Activated T-helper 2 cell treated with anti-CD3 and anti-CD28 coated beads, Interferon-gamma antibody, Interleukin-2, Interleukin-4, amounts not matched to agents 10 μg/mL and 5 μg/mL and 100 μg/mL, durations not matched to agents 14 hours and 24 hours and 36 hours (primary cell): Measurements from ENCODE around the gene MMP25. TPM values are rescaled to one million over a fixed set of nuclear protein-coding genes. Genes with fewer than 3 reads are reported as not detected.
"Not testable (repeated sequence)": the region's sequence is repeated elsewhere in the genome, so short reads cannot be mapped to it uniquely, and the experiment has no call there.

ENCODE experiments used
- DNase-seq: peaks from one replicate; pipeline ENCODE4 v3.0.0; 2021; ENCODE audit warnings: low spot score
- H3K27ac Mint-ChIP-seq: one replicate; pipeline ENCODE4 v1.8.0; 2021; ENCODE audit warnings: mixed read lengths
- H3K27me3 Mint-ChIP-seq: one replicate; pipeline ENCODE4 v1.8.0; 2021; ENCODE audit warnings: low read depth, mixed read lengths
- H3K36me3 Mint-ChIP-seq: one replicate; pipeline ENCODE4 v1.8.0; 2021; ENCODE audit warnings: low read depth, mixed read lengths
- H3K4me1 Mint-ChIP-seq: one replicate; pipeline ENCODE4 v1.8.0; 2021; ENCODE audit warnings: low read depth, mixed read lengths
- H3K4me3 Mint-ChIP-seq: one replicate; pipeline ENCODE4 v1.8.0; 2021; ENCODE audit warnings: low read depth, mild to moderate bottlenecking, moderate library complexity, mixed read lengths
- H3K9me3 Mint-ChIP-seq: one replicate; pipeline ENCODE4 v1.8.0; 2021; ENCODE audit warnings: mixed read lengths
- intact Hi-C: fragments of 100-400 bp; cut with micrococcal nuclease; formaldehyde crosslinking; loops from one replicate; pipeline ENCODE4 v1.15.1; 2023
- total RNA-seq: library from RNA; stranded (reverse); gene quantifications from 2 replicates; pipeline ENCODE4 v1.2.3, GENCODE V29; 2022

MMP25 gene
- total RNA-seq, 1 donor from 2014 or later: 7.7 TPM

DNA sequence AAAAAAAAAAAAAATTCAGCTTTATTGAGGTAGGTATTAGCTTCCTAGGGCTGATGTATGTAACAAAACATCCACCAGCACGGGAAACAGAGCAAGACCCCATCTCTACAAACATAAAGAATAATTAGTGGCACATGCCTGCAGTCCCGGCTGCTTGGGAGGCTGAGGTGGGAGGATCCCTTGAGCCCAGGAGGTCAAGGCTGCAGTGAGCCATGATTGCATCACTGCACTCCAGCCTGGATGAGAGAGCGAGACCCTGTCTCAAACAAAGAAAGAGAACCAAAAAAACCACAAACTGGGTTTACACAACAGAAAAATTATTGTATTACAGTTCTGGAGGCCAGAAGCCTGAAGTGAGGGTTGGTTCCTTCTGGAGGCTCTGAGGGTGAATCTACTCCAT is 4.0 kb upstream of the MMP25 start:
- DNase-seq: no peak
- Mint-ChIP-seq H3K9me3 (no peaks in the 10 kb centered on the region), H3K27ac (no peak overlapping the region), H3K27me3 (peaks cover 48% of the 10 kb centered on the region), H3K4me1 (peaks cover 7% of the 10 kb centered on the region), H3K4me3 (no peak overlapping the region), H3K36me3 (peaks cover 3% of the 10 kb centered on the region)
- intact Hi-C loops: no loop called here

DNA sequence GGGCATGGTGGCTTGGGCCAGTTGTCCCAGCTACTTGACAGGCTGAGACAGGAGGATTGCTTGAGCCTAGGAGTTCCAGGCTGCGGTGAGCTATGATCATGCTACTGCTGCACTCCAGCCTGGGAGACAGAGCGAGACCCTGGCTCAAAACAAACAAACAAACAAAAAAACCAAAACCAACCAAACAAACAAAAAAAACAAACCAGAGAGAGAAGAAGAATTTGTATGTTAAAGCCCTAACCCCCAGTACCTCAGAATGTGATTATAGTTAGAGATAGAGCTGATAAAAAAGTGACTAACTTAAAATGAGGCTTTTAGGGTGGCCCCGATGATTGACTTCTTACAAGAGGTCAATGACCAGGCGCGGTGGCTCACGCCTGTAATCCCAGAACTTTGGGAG is 1.7 kb upstream of the MMP25 start:
- DNase-seq: no peak
- intact Hi-C loops: loop anchor here (2.0 to 5.0 kb wide), 2 partner anchors 14 to 123 kb away; no protein-coding TSS in a partner anchor
- H3K27me3 Mint-ChIP-seq: peaks cover 31% of the 10 kb centered on the region
- peaks cover 3% of the 10 kb centered on the region for H3K36me3 Mint-ChIP-seq
- H3K4me3 Mint-ChIP-seq: peak overlapping the region; percentile 81
- H3K27ac Mint-ChIP-seq: peak overlapping the region; percentile 44
- no peaks in the 10 kb centered on the region for H3K9me3 Mint-ChIP-seq
- peaks cover 23% of the 10 kb centered on the region for H3K4me1 Mint-ChIP-seq

DNA sequence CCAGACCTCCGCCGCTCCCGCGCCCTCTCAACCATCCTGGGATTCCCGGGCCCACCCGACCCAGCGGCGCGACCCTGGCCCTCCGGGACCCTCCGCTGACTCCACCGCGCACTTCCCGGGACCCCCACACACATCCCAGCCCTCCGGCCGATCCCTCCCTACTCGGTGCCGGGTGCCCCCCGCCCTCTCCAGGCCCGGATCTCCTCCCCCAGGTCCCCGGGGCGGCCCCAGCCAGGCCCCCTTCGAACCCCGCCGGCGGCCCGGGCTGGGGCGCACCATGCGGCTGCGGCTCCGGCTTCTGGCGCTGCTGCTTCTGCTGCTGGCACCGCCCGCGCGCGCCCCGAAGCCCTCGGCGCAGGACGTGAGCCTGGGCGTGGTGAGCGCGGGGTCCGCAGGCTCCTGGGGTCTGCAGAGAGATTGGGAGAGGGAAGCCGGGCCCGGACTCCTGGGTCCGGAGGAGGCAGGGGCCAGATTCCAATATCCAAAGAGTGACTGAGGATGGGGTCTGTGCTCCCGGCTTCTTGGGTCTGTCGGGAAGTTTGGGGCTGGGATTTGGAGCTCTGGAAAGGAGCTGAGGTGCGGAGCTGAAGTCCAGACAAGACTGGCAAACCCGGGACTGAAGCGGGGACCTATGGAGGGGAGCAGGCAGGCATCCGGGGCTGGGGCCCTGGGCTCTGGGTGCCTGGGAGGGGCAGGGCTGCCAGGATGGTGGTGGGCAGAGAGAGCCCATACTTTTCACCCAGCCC is 453 bp downstream of the MMP25 start:
- DNase-seq: no peak
- H3K27ac Mint-ChIP-seq: peak overlapping the region; percentile 58
- H3K27me3 Mint-ChIP-seq: peaks cover 20% of the 10 kb centered on the region
- H3K36me3 Mint-ChIP-seq: peaks cover 11% of the 10 kb centered on the region
- no peaks in the 10 kb centered on the region for H3K9me3 Mint-ChIP-seq
- intact Hi-C loops: loop anchor here (5.0 kb wide), 1 partner anchor 120 kb away; no protein-coding TSS in a partner anchor
- H3K4me3 Mint-ChIP-seq: peak overlapping the region; percentile 65
- H3K4me1 Mint-ChIP-seq: peaks cover 40% of the 10 kb centered on the region

DNA sequence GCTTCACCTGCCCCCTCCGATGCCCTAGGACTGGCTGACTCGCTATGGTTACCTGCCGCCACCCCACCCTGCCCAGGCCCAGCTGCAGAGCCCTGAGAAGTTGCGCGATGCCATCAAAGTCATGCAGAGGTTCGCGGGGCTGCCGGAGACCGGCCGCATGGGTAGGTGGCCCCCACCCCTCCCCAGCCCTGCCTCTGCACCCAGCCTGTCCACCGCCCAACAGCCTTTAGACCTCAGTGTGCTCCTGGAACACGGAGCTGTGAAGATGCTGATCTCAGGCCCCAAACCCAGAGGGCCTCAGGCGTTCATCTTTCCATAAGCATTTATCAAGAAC is 993 bp downstream of the MMP25 start:
- no peaks in the 10 kb centered on the region for H3K9me3 Mint-ChIP-seq
- DNase-seq: no peak
- peaks cover 44% of the 10 kb centered on the region for H3K4me1 Mint-ChIP-seq
- peaks cover 15% of the 10 kb centered on the region for H3K36me3 Mint-ChIP-seq
- H3K27ac Mint-ChIP-seq: peak overlapping the region; percentile 12
- intact Hi-C loops: loop anchor here (5.0 kb wide), 1 partner anchor 120 kb away; no protein-coding TSS in a partner anchor
- H3K27me3 Mint-ChIP-seq: peaks cover 20% of the 10 kb centered on the region
- H3K4me3 Mint-ChIP-seq: peak overlapping the region; percentile 65

DNA sequence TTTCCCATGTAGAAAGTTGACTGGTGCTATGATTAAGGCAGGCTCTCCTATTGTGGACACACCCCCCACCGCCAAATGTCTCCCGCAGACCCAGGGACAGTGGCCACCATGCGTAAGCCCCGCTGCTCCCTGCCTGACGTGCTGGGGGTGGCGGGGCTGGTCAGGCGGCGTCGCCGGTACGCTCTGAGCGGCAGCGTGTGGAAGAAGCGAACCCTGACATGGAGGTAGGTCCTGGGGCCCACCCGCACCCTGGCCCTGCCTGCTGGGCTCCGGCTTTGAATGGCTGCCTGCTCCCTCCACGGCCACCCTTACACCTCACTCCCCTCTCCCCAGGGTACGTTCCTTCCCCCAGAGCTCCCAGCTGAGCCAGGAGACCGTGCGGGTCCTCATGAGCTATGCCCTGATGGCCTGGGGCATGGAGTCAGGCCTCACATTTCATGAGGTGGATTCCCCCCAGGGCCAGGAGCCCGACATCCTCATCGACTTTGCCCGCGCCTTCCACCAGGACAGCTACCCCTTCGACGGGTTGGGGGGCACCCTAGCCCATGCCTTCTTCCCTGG is 3.6 kb downstream of the MMP25 start:
- Mint-ChIP-seq H3K27me3 (peaks cover 7% of the 10 kb centered on the region), H3K27ac (peak overlapping the region; percentile 26), H3K4me3 (no peak overlapping the region), H3K36me3 (peaks cover 31% of the 10 kb centered on the region), H3K4me1 (peaks cover 56% of the 10 kb centered on the region), H3K9me3 (no peaks in the 10 kb centered on the region)
- DNase-seq: no peak
- intact Hi-C loops: loop anchor here (5.0 to 10.0 kb wide), 2 partner anchors 117 to 455 kb away; partner anchors contain the start of gene CLUAP1

DNA sequence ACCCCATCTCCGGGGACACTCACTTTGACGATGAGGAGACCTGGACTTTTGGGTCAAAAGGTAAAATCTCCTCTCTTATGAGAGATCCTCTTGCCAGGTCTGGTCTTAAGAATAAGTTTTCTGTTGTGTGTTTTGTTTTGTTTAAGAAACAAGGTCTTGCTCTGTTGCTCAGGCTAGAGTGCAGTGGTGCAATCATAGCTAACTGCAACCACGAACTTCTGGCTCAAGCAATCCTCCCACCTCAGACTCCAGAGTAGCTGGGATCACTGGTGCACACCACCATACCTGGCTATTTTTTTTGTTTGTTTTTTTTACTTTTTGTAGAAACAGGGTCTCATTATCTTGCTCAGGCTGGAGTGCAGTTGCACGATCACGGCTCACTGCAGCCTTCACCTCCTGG is 4.1 kb downstream of the MMP25 start:
- H3K4me1 Mint-ChIP-seq: peaks cover 57% of the 10 kb centered on the region
- H3K9me3 Mint-ChIP-seq: no peaks in the 10 kb centered on the region
- H3K27ac Mint-ChIP-seq: peak overlapping the region; percentile 26
- H3K4me3 Mint-ChIP-seq: no peak overlapping the region
- no peak for DNase-seq
- H3K27me3 Mint-ChIP-seq: peaks cover 3% of the 10 kb centered on the region
- intact Hi-C loops: loop anchor here (10.0 kb wide), 1 partner anchor 454 kb away; the partner anchor contains the start of gene CLUAP1
- H3K36me3 Mint-ChIP-seq: peaks cover 35% of the 10 kb centered on the region

DNA sequence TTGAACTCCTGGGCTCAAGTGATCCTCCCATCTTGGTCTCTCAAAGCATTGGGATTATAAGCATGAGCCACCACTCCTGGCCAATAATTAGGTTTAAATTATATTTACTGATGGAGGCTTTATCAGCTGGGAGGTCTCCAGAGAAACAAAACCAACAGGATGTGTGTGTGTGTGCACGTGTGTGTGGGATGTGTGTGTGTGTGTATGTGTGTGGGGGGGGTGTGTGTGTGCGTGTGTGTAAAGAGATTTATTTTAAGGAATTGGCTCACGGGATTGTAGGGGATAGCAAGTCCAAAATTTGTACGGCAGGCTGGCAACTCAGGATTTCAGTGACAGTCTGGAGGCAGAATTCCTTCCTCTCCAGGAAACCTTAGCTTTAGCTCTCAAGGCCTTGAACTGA is 4.6 kb downstream of the MMP25 start:
- Mint-ChIP-seq H3K27me3 (peaks cover 2% of the 10 kb centered on the region), H3K4me3 (no peak overlapping the region), H3K9me3 (no peaks in the 10 kb centered on the region), H3K27ac (no peak overlapping the region), H3K4me1 (peaks cover 61% of the 10 kb centered on the region), H3K36me3 (peaks cover 39% of the 10 kb centered on the region)
- intact Hi-C loops: loop anchor here (10.0 kb wide), 1 partner anchor 454 kb away; the partner anchor contains the start of gene CLUAP1
- no peak for DNase-seq

DNA sequence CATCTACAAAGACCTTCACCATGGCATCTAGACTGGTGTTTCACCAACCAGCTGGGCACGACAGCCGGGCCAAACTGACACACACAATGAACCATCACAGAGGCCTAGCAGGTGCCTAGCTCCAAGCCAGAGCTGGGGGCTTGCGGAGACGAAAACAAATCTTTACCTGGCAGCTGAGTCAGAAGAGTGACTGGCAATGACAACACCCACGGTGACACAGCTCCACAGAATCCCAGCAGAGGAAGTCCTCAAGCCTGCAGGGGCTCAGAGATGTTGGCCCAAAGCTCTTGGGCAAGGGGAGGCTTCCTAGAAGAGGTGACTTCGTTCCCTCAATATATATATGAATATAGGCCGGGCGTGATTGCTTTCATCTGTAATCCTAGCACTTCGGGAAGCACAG is 5.1 kb downstream of the MMP25 start:
- Mint-ChIP-seq H3K36me3 (peaks cover 39% of the 10 kb centered on the region), H3K9me3 (no peaks in the 10 kb centered on the region), H3K27me3 (peaks cover 2% of the 10 kb centered on the region), H3K4me3 (peak overlapping the region; percentile 17), H3K27ac (peak overlapping the region; percentile 50), H3K4me1 (peaks cover 64% of the 10 kb centered on the region)
- DNase-seq: no peak
- intact Hi-C loops: loop anchor here (10.0 kb wide), 1 partner anchor 453 kb away; the partner anchor contains the start of gene CLUAP1

DNA sequence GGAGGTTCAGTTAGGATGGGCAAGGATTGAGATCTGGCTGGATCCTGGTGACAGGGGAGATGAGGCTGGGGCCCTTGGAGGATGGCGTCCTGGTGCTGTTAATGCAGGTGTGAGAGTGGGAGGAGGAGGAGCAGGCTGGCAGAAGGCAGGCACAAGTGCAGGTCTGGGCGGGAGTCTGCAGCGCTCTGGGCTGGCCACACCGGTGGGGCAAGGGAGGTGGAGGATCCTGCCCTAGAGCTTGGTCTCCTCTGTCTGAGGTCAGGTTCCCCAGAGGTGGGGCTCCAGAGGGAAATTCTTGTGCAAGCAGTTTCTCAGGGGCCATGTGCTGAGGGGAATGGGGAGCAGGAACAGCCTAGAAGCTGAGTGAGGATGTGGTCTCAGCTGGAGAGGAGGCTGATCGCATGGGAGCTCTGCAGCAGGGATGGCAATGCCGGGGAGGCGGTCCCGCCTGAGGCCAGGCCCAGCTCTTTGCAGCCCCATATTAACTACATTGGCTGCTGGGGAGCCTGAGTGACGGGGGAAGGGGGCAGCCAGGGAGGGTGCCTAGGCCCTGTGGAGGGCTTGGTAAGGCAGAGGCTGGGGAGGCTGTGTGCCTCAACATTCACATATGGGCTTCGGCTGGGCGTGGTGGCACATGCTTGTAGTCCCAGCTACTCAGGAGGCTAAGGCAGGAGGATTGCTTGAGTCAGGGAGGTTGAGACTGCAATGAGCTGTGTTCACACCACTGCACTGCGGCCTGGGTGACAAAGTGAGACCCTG is 6.4 kb downstream of the MMP25 start:
- intact Hi-C loops: loop anchor here (10.0 kb wide), 1 partner anchor 452 kb away; the partner anchor contains the start of gene CLUAP1
- not testable (repeated sequence) for H3K4me3 Mint-ChIP-seq, H3K9me3 Mint-ChIP-seq, H3K27me3 Mint-ChIP-seq, H3K27ac Mint-ChIP-seq, DNase-seq
- Mint-ChIP-seq H3K4me1 (peaks cover 76% of the 10 kb centered on the region), H3K36me3 (peaks cover 50% of the 10 kb centered on the region)

DNA sequence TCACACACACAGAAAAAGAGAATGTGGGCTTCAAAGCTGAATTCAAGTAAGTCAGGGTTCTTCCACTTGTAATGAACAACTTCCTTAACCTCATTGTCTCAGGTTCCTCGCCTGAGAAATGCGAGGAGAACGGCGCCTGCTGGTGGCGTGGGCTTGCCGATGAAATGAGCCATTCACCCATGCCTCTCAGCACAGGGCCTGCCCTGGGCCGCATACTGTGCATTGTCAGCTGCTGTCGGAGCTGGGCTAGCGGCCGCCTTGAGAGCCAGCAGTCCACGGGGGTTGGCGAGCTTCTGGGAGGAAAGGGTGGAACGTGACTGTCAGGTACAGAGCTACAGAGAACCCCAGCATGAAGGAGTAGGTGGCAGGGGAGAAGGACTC is 7.0 kb downstream of the MMP25 start:
- H3K36me3 Mint-ChIP-seq: peaks cover 50% of the 10 kb centered on the region
- DNase-seq, H3K9me3 Mint-ChIP-seq, H3K4me3 Mint-ChIP-seq, H3K27me3 Mint-ChIP-seq, H3K27ac Mint-ChIP-seq: not testable (repeated sequence)
- intact Hi-C loops: loop anchor here (10.0 kb wide), 1 partner anchor 451 kb away; the partner anchor contains the start of gene CLUAP1
- H3K4me1 Mint-ChIP-seq: peaks cover 72% of the 10 kb centered on the region

DNA sequence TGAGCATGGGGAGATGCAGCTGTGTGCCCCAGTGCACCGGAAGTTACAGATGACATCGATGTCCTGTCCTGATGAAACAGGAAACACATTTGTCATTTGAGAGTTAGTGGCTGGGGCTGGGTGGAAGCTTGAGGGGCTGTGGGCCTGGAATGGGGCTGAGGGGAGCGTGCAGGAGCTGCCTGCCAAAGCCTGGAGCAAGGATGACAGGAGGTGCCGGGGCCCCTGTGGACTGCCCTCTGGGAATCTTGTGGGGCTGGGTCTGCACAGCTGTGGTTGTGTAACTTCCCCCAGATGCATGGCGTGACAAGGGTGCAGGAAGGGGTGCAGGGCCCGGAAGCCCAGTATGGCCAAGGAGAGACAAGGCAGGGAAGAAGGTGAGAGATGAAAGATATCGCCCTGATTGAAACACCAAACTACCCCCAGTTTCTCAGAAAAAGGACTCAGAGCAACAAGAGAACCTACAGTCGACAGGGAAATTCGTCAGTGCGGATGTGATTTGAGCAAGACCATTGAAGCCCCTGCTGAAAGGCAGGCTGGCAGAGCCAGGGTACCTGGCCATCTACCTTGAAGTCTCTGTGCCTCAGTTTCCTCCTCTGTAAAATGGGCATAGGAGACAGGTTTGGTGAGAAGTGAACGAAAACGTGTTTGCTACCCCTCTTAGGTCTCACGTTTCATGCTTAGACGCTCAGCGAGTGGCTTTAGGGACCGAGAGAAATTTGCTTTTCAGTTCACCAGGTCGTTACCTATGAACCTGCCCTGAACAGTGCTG is 8.8 kb downstream of the MMP25 start:
- Mint-ChIP-seq H3K4me1 (peaks cover 66% of the 10 kb centered on the region), H3K36me3 (peaks cover 55% of the 10 kb centered on the region), H3K4me3 (peak overlapping the region; percentile 63), H3K27me3 (no peaks in the 10 kb centered on the region), H3K9me3 (no peaks in the 10 kb centered on the region), H3K27ac (peak overlapping the region; percentile 68)
- intact Hi-C loops: loop anchor here (5.0 to 10.0 kb wide), 2 partner anchors 97 to 450 kb away; partner anchors contain the start of gene CLUAP1
- DNase-seq: peak; percentile 55

DNA sequence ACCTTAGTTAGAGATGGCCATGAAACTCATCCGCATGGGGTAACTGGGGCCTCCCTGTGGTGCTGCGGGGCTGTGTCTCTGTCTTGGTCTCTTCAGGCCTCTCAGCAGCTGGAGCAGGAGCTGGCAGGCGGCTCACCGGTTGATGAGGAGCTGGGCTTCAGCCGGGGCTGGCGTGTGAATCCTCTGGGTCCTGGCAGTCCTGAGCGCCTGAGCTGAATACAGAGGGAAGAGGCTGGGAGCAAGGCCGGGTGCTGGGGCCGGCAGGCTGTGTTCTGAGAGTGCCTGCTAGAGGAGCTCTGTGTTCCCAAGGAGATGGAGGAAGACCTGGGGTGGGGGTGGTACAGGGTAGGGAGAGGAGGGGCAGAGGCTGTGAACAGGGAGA is 9.4 kb downstream of the MMP25 start:
- H3K9me3 Mint-ChIP-seq, H3K27me3 Mint-ChIP-seq, DNase-seq: not testable (repeated sequence)
- Mint-ChIP-seq H3K4me1 (peaks cover 66% of the 10 kb centered on the region), H3K4me3 (peak overlapping the region; percentile 63), H3K27ac (peak overlapping the region; percentile 68), H3K36me3 (peaks cover 55% of the 10 kb centered on the region)
- intact Hi-C loops: loop anchor here (5.0 to 10.0 kb wide), 2 partner anchors 97 to 449 kb away; partner anchors contain the start of gene CLUAP1
